Activated CD4-positive, alpha-beta memory T cell treated with anti-CD3 and anti-CD28 coated beads for 36 hours (primary cell): ENCODE results near the gene CCZ1B. TPM values are rescaled to one million over a fixed set of nuclear protein-coding genes. Genes with fewer than 3 reads are reported as not detected.
"Not testable (repeated sequence)": the region's sequence is repeated elsewhere in the genome, so short reads cannot be mapped to it uniquely, and the experiment has no call there.

Source experiments
- CTCF ChIA-PET: fragments of 350-600 bp; sonication (Branson Sonifier 250); formaldehyde crosslinking; loops from one replicate; lab custom pipeline; 2021; ENCODE audit warnings: antibody characterized with exemption, inconsistent platforms; lab: Charles Lee
- POLR2A ChIA-PET: fragments of 350-600 bp; sonication (Branson Sonifier 250); formaldehyde crosslinking; loops from one replicate; lab custom pipeline; 2021; ENCODE audit warnings: antibody characterized with exemption; lab: Charles Lee
- DNase-seq: peaks from one replicate; pipeline ENCODE4 v3.0.0-alpha.2; 2020
- H3K27ac Mint-ChIP-seq: one replicate; pipeline ENCODE4 v1.8.0; 2021; ENCODE audit warnings: mixed read lengths
- H3K27me3 Mint-ChIP-seq: one replicate; pipeline ENCODE4 v1.8.0; 2021; ENCODE audit warnings: mixed read lengths
- H3K36me3 Mint-ChIP-seq: one replicate; pipeline ENCODE4 v1.8.0; 2021; ENCODE audit warnings: mixed read lengths
- H3K4me1 Mint-ChIP-seq: one replicate; pipeline ENCODE4 v1.8.0; 2021; ENCODE audit warnings: low read depth, mixed read lengths
- H3K4me3 Mint-ChIP-seq: one replicate; pipeline ENCODE4 v1.8.0; 2021; ENCODE audit warnings: mild to moderate bottlenecking, mixed read lengths
- H3K9me3 Mint-ChIP-seq: one replicate; pipeline ENCODE4 v1.8.0; 2021; ENCODE audit warnings: mixed read lengths
- intact Hi-C: fragments of 100-400 bp; cut with micrococcal nuclease; formaldehyde crosslinking; loops from one replicate; pipeline ENCODE4 v1.15.1; 2023
- total RNA-seq, 2 experiments: library from RNA; stranded (reverse); gene quantifications; one replicate each; pipeline ENCODE4 v1.2.3, GENCODE V29; 2021

Gene CCZ1B
- total RNA-seq, 2 experiments from 2014 or later: 65.7 to 82.4 TPM

- H3K27me3 Mint-ChIP-seq, H3K4me3 Mint-ChIP-seq, intact Hi-C loops, POLR2A ChIA-PET, H3K9me3 Mint-ChIP-seq, H3K36me3 Mint-ChIP-seq, DNase-seq, CTCF ChIA-PET, H3K4me1 Mint-ChIP-seq, H3K27ac Mint-ChIP-seq: not testable (repeated sequence)
These were observed 23.1 kb upstream of the CCZ1B start for GRCh38 chr7:6849127-6849526.

GRCh38 chr7:6847751-6848150, 21.7 kb upstream of the CCZ1B start:
- DNase-seq, H3K27ac Mint-ChIP-seq, H3K4me1 Mint-ChIP-seq, H3K4me3 Mint-ChIP-seq, H3K9me3 Mint-ChIP-seq, CTCF ChIA-PET, H3K36me3 Mint-ChIP-seq, POLR2A ChIA-PET, intact Hi-C loops, H3K27me3 Mint-ChIP-seq: not testable (repeated sequence)

GRCh38 chr7:6845971-6846449, 19.9 kb upstream of the CCZ1B start:
- H3K27ac Mint-ChIP-seq, DNase-seq, intact Hi-C loops, H3K4me1 Mint-ChIP-seq, H3K36me3 Mint-ChIP-seq, H3K4me3 Mint-ChIP-seq, POLR2A ChIA-PET, H3K9me3 Mint-ChIP-seq, CTCF ChIA-PET, H3K27me3 Mint-ChIP-seq: not testable (repeated sequence)

- H3K36me3 Mint-ChIP-seq, H3K4me3 Mint-ChIP-seq, CTCF ChIA-PET, H3K27me3 Mint-ChIP-seq, H3K4me1 Mint-ChIP-seq, POLR2A ChIA-PET, intact Hi-C loops, DNase-seq, H3K9me3 Mint-ChIP-seq, H3K27ac Mint-ChIP-seq: not testable (repeated sequence)
These were observed 17.6 kb upstream of the CCZ1B start for GRCh38 chr7:6843654-6844053.

- POLR2A ChIA-PET, intact Hi-C loops: not testable (repeated sequence)
These were observed 17.0 kb upstream of the CCZ1B start for GRCh38 chr7:6843092-6843491.

GRCh38 chr7:6842278-6842921, 16.3 kb upstream of the CCZ1B start:
- H3K36me3 Mint-ChIP-seq, H3K27me3 Mint-ChIP-seq, H3K4me3 Mint-ChIP-seq, H3K4me1 Mint-ChIP-seq, DNase-seq, CTCF ChIA-PET, H3K9me3 Mint-ChIP-seq, intact Hi-C loops, POLR2A ChIA-PET, H3K27ac Mint-ChIP-seq: not testable (repeated sequence)

More at GRCh38 chr7:6843092-6843491, 17.0 kb upstream of the CCZ1B start:
- H3K27ac Mint-ChIP-seq, H3K9me3 Mint-ChIP-seq, CTCF ChIA-PET, DNase-seq, H3K4me3 Mint-ChIP-seq, H3K27me3 Mint-ChIP-seq, H3K36me3 Mint-ChIP-seq, H3K4me1 Mint-ChIP-seq: not testable (repeated sequence)

- H3K4me3 Mint-ChIP-seq, H3K27me3 Mint-ChIP-seq, intact Hi-C loops, H3K27ac Mint-ChIP-seq, CTCF ChIA-PET, H3K36me3 Mint-ChIP-seq, H3K9me3 Mint-ChIP-seq, DNase-seq, POLR2A ChIA-PET, H3K4me1 Mint-ChIP-seq: not testable (repeated sequence)
These were observed 11.0 kb upstream of the CCZ1B start for GRCh38 chr7:6837081-6837480.

GRCh38 chr7:6835521-6835920, 9.4 kb upstream of the CCZ1B start:
- DNase-seq, H3K9me3 Mint-ChIP-seq, intact Hi-C loops, CTCF ChIA-PET, H3K4me3 Mint-ChIP-seq, H3K27me3 Mint-ChIP-seq, H3K27ac Mint-ChIP-seq, POLR2A ChIA-PET, H3K36me3 Mint-ChIP-seq, H3K4me1 Mint-ChIP-seq: not testable (repeated sequence)

- H3K27ac Mint-ChIP-seq: no peak overlapping the region
- DNase-seq: no peak
- no peaks in the 10 kb centered on the region for H3K36me3 Mint-ChIP-seq
- H3K27me3 Mint-ChIP-seq: peaks cover 6% of the 10 kb centered on the region
- no peak overlapping the region for H3K4me3 Mint-ChIP-seq
- no peaks in the 10 kb centered on the region for H3K4me1 Mint-ChIP-seq
- CTCF ChIA-PET: no interaction called here
- POLR2A ChIA-PET: no interaction called here
- H3K9me3 Mint-ChIP-seq: no peaks in the 10 kb centered on the region
- intact Hi-C loops: no loop called here
These were observed 7.6 kb upstream of the CCZ1B start for GRCh38 chr7:6833636-6834035.

GRCh38 chr7:6831018-6831725, 5.1 kb upstream of the CCZ1B start:
- Mint-ChIP-seq H3K36me3 (no peaks in the 10 kb centered on the region), H3K9me3 (no peaks in the 10 kb centered on the region), H3K4me1 (no peaks in the 10 kb centered on the region), H3K27me3 (peaks cover 3% of the 10 kb centered on the region), H3K4me3 (no peak overlapping the region), H3K27ac (no peak overlapping the region)
- ChIA-PET CTCF (no interaction called here), POLR2A (no interaction called here)
- no peak for DNase-seq
- intact Hi-C loops: no loop called here

GRCh38 chr7:6830026-6830425, 4.0 kb upstream of the CCZ1B start:
- H3K4me1 Mint-ChIP-seq, intact Hi-C loops, H3K4me3 Mint-ChIP-seq, DNase-seq, H3K27me3 Mint-ChIP-seq, H3K9me3 Mint-ChIP-seq, H3K27ac Mint-ChIP-seq, H3K36me3 Mint-ChIP-seq, POLR2A ChIA-PET, CTCF ChIA-PET: not testable (repeated sequence)

- H3K27me3 Mint-ChIP-seq, POLR2A ChIA-PET, H3K27ac Mint-ChIP-seq, H3K4me1 Mint-ChIP-seq, CTCF ChIA-PET, H3K4me3 Mint-ChIP-seq, DNase-seq, H3K36me3 Mint-ChIP-seq, intact Hi-C loops, H3K9me3 Mint-ChIP-seq: not testable (repeated sequence)
These were observed 3.5 kb upstream of the CCZ1B start for GRCh38 chr7:6829616-6830015.

- H3K9me3 Mint-ChIP-seq, CTCF ChIA-PET, POLR2A ChIA-PET, H3K27ac Mint-ChIP-seq, H3K4me1 Mint-ChIP-seq, H3K36me3 Mint-ChIP-seq, intact Hi-C loops, DNase-seq, H3K27me3 Mint-ChIP-seq: not testable (repeated sequence)
- peak overlapping the region; percentile 49 for H3K4me3 Mint-ChIP-seq
These were observed 1.1 kb upstream of the CCZ1B start for GRCh38 chr7:6827180-6827579.
